Immature natural killer cell (primary cell): ENCODE data around the gene LCE1C. TPM values are rescaled to one million over a fixed set of nuclear protein-coding genes. Genes with fewer than 3 reads are reported as not detected.

Experiments
- DNase-seq, 3 donors: peaks; one replicate each; pipeline ENCODE4 v3.0.0; 2022; ENCODE audit warnings: mixed read lengths in 1 of 3
- H3K27ac Mint-ChIP-seq, 6 donors: one replicate each; pipeline ENCODE4 v1.8.0; 2020; ENCODE audit warnings: mixed read lengths in 6 of 6, mild to moderate bottlenecking in 5 of 6, inconsistent platforms in 4 of 6, moderate library complexity in 3 of 6
- H3K27me3 Mint-ChIP-seq, 3 donors: one replicate each; pipeline ENCODE4 v1.8.0; 2020 to 2021; ENCODE audit warnings: low read depth in 3 of 3, mild to moderate bottlenecking in 3 of 3, mixed read lengths in 3 of 3, moderate library complexity in 3 of 3, inconsistent platforms in 1 of 3
- H3K36me3 Mint-ChIP-seq, 3 donors: one replicate each; pipeline ENCODE4 v1.8.0; 2020; ENCODE audit warnings: mixed read lengths in 3 of 3, inconsistent platforms in 2 of 3, mild to moderate bottlenecking in 2 of 3
- H3K4me1 Mint-ChIP-seq, 2 donors: one replicate each; pipeline ENCODE4 v1.8.0; 2020; ENCODE audit warnings: inconsistent platforms in 2 of 2, mild to moderate bottlenecking in 2 of 2, mixed read lengths in 2 of 2, moderate library complexity in 1 of 2
- H3K4me3 Mint-ChIP-seq, 5 donors: one replicate each; pipeline ENCODE4 v1.8.0; 2020; ENCODE audit warnings: mild to moderate bottlenecking in 5 of 5, mixed read lengths in 5 of 5, inconsistent platforms in 3 of 5, moderate library complexity in 3 of 5
- H3K9me3 Mint-ChIP-seq, 6 donors: one replicate each; pipeline ENCODE4 v1.8.0; 2020; ENCODE audit warnings: mild to moderate bottlenecking in 6 of 6, mixed read lengths in 6 of 6, inconsistent platforms in 4 of 6, moderate library complexity in 3 of 6
- polyA plus RNA-seq, 3 donors: library from polyadenylated mRNA; unstranded; fragments of 300-500 nt; fragmentation: Illumina TruSeq; gene quantifications; one replicate each; pipeline ENCODE4 v1.2.3, GENCODE V29; 2021

Gene LCE1C
- polyA plus RNA-seq, result not detected

GRCh38 chr1:152806576-152806975 is at the start of gene LCE1C:
Gene LCE1C (minus strand): TSS chr1:152806651. CDS start chr1:152805478, 1,173 bp downstream.
- DNase-seq, result no peak
- Mint-ChIP-seq H3K4me1 (no peaks in the 10 kb centered on the region), H3K27me3 (peaks cover 3 to 7% (median 5%) of the 10 kb centered on the region in 3 donors), H3K9me3 (peaks cover 0 to 4% (median 0%) of the 10 kb centered on the region in 6 donors), H3K36me3 (no peaks in the 10 kb centered on the region), H3K4me3 (no peak within 1 kb of the TSS), H3K27ac (no peak within 1 kb of the TSS)

GRCh38 chr1:152855661-152856060 is 49.2 kb upstream of the LCE1C start:
- Mint-ChIP-seq H3K27ac (no peak overlapping the region), H3K27me3 (peaks cover 0 to 15% (median 2%) of the 10 kb centered on the region in 3 donors), H3K4me3 (no peak overlapping the region), H3K9me3 (no peaks in the 10 kb centered on the region), H3K36me3 (no peaks in the 10 kb centered on the region), H3K4me1 (no peaks in the 10 kb centered on the region)
- no peak for DNase-seq

GRCh38 chr1:152842556-152842955 is 36.1 kb upstream of the LCE1C start, which contains the start of gene LCE6A:
Gene LCE6A (plus strand): TSS chr1:152842856. CDS start chr1:152843521, 665 bp downstream.
- no peak for DNase-seq
- Mint-ChIP-seq H3K27ac (no peak within 1 kb of the TSS), H3K9me3 (no peaks in the 10 kb centered on the region), H3K4me3 (no peak within 1 kb of the TSS), H3K27me3 (peaks cover 2 to 10% (median 4%) of the 10 kb centered on the region in 3 donors), H3K4me1 (no peaks in the 10 kb centered on the region), H3K36me3 (no peaks in the 10 kb centered on the region)

- Mint-ChIP-seq H3K27ac (no peak overlapping the region), H3K27me3 (peaks cover 2 to 11% (median 6%) of the 10 kb centered on the region in 3 donors), H3K4me1 (no peaks in the 10 kb centered on the region), H3K9me3 (peaks cover 0 to 2% (median 0%) of the 10 kb centered on the region in 6 donors), H3K4me3 (no peak overlapping the region), H3K36me3 (no peaks in the 10 kb centered on the region)
- no peak for DNase-seq
Measured at GRCh38 chr1:152836870-152837269, 30.4 kb upstream of the LCE1C start.

GRCh38 chr1:152827173-152827572 is 20.7 kb upstream of the LCE1C start, which contains the start of gene LCE1A:
Gene LCE1A (plus strand): TSS chr1:152827473. CDS start chr1:152827473, 0 bp downstream.
- Mint-ChIP-seq H3K27me3 (peaks cover 0 to 13% (median 2%) of the 10 kb centered on the region in 3 donors), H3K9me3 (peaks cover 0 to 2% (median 0%) of the 10 kb centered on the region in 6 donors), H3K4me3 (no peak within 1 kb of the TSS)

GRCh38 chr1:152824964-152825363 is 18.5 kb upstream of the LCE1C start:
- Mint-ChIP-seq H3K27me3 (peaks cover 0 to 10% (median 1%) of the 10 kb centered on the region in 3 donors), H3K9me3 (peaks cover 0 to 2% (median 0%) of the 10 kb centered on the region in 6 donors), H3K4me3 (no peak overlapping the region), H3K36me3 (no peaks in the 10 kb centered on the region), H3K4me1 (no peaks in the 10 kb centered on the region), H3K27ac (no peak overlapping the region)
- no peak for DNase-seq

More at GRCh38 chr1:152827173-152827572, 20.7 kb upstream of the LCE1C start, which contains the start of gene LCE1A:
- H3K36me3 Mint-ChIP-seq, result no peaks in the 10 kb centered on the region
- DNase-seq, result no peak
- H3K4me1 Mint-ChIP-seq, result no peaks in the 10 kb centered on the region
- H3K27ac Mint-ChIP-seq, result no peak within 1 kb of the TSS

- peaks cover 0 to 6% (median 3%) of the 10 kb centered on the region in 3 donors for H3K27me3 Mint-ChIP-seq
- H3K9me3 Mint-ChIP-seq, result no peaks in the 10 kb centered on the region
- H3K27ac Mint-ChIP-seq, result no peak overlapping the region
- H3K4me3 Mint-ChIP-seq, result no peak overlapping the region
- DNase-seq, result no peak
- H3K4me1 Mint-ChIP-seq, result no peaks in the 10 kb centered on the region
- no peaks in the 10 kb centered on the region for H3K36me3 Mint-ChIP-seq
Measured at GRCh38 chr1:152823294-152823693, 16.8 kb upstream of the LCE1C start.

GRCh38 chr1:152817309-152817708 is 10.9 kb upstream of the LCE1C start:
- Mint-ChIP-seq H3K27me3 (peaks cover 0 to 6% (median 1%) of the 10 kb centered on the region in 3 donors), H3K4me1 (no peaks in the 10 kb centered on the region)

GRCh38 chr1:152811671-152812070 is 5.2 kb upstream of the LCE1C start, which contains the start of gene LCE1B:
Gene LCE1B (plus strand): TSS chr1:152811971. CDS start chr1:152812447, 476 bp downstream.
- H3K9me3 Mint-ChIP-seq, result peaks cover 0 to 4% (median 0%) of the 10 kb centered on the region in 6 donors
- H3K27me3 Mint-ChIP-seq, result peaks cover 3 to 6% (median 4%) of the 10 kb centered on the region in 3 donors
- H3K4me1 Mint-ChIP-seq, result no peaks in the 10 kb centered on the region
- no peak within 1 kb of the TSS for H3K4me3 Mint-ChIP-seq
- no peak for DNase-seq
- no peak within 1 kb of the TSS for H3K27ac Mint-ChIP-seq
- no peaks in the 10 kb centered on the region for H3K36me3 Mint-ChIP-seq

More at GRCh38 chr1:152817309-152817708, 10.9 kb upstream of the LCE1C start:
- DNase-seq, result no peak
- Mint-ChIP-seq H3K4me3 (no peak overlapping the region), H3K27ac (no peak overlapping the region), H3K36me3 (no peaks in the 10 kb centered on the region), H3K9me3 (no peaks in the 10 kb centered on the region)

GRCh38 chr1:152811050-152811449 is 4.6 kb upstream of the LCE1C start:
- Mint-ChIP-seq H3K9me3 (peaks cover 0 to 4% (median 0%) of the 10 kb centered on the region in 6 donors), H3K36me3 (no peaks in the 10 kb centered on the region), H3K4me1 (no peaks in the 10 kb centered on the region), H3K4me3 (no peak overlapping the region), H3K27ac (no peak overlapping the region), H3K27me3 (peaks cover 3 to 4% (median 4%) of the 10 kb centered on the region in 3 donors)
- no peak for DNase-seq

GRCh38 chr1:152801333-152801732 is 5.1 kb downstream of the LCE1C start:
- DNase-seq, result no peak
- H3K27ac Mint-ChIP-seq, result no peak overlapping the region
- H3K27me3 Mint-ChIP-seq, result peaks cover 0 to 7% (median 3%) of the 10 kb centered on the region in 3 donors
- no peaks in the 10 kb centered on the region for H3K36me3 Mint-ChIP-seq
- H3K4me1 Mint-ChIP-seq, result no peaks in the 10 kb centered on the region
- H3K9me3 Mint-ChIP-seq, result no peaks in the 10 kb centered on the region
- H3K4me3 Mint-ChIP-seq, result no peak overlapping the region

- Mint-ChIP-seq H3K27me3 (peaks cover 0 to 5% (median 1%) of the 10 kb centered on the region in 3 donors), H3K27ac (no peak within 1 kb of the TSS), H3K4me1 (no peaks in the 10 kb centered on the region)
Measured at GRCh38 chr1:152796421-152796820, 10.0 kb downstream of the LCE1C start, which contains the start of gene LCE1D. Gene LCE1D (plus strand): TSS chr1:152796721. CDS start chr1:152797795, 1,074 bp downstream.

GRCh38 chr1:152795686-152796085 is 10.8 kb downstream of the LCE1C start:
- peaks cover 0 to 5% (median 1%) of the 10 kb centered on the region in 3 donors for H3K27me3 Mint-ChIP-seq
- H3K4me3 Mint-ChIP-seq, result no peak overlapping the region
- no peak overlapping the region for H3K27ac Mint-ChIP-seq
- H3K4me1 Mint-ChIP-seq, result no peaks in the 10 kb centered on the region
- DNase-seq, result no peak
- no peaks in the 10 kb centered on the region for H3K36me3 Mint-ChIP-seq
- no peaks in the 10 kb centered on the region for H3K9me3 Mint-ChIP-seq

More at GRCh38 chr1:152796421-152796820, 10.0 kb downstream of the LCE1C start, which contains the start of gene LCE1D:
- Mint-ChIP-seq H3K4me3 (no peak within 1 kb of the TSS), H3K36me3 (no peaks in the 10 kb centered on the region), H3K9me3 (no peaks in the 10 kb centered on the region)
- no peak for DNase-seq

GRCh38 chr1:152786077-152786476 is 20.4 kb downstream of the LCE1C start, which contains the start of gene LCE1E:
Gene LCE1E (plus strand): TSS chr1:152786257. CDS start chr1:152787300, 1,043 bp downstream.
- Mint-ChIP-seq H3K27ac (no peak within 1 kb of the TSS), H3K27me3 (peaks cover 5 to 13% (median 6%) of the 10 kb centered on the region in 3 donors), H3K4me3 (no peak within 1 kb of the TSS), H3K9me3 (peaks cover 0 to 2% (median 0%) of the 10 kb centered on the region in 6 donors), H3K36me3 (no peaks in the 10 kb centered on the region), H3K4me1 (no peaks in the 10 kb centered on the region)
- DNase-seq, result no peak
